Adrenal gland (tissue), 12 donors: Measurements from ENCODE around the gene CREB5. TPM values are rescaled to one million over a fixed set of nuclear protein-coding genes. Genes with fewer than 3 reads are reported as not detected.

ENCODE experiments used
- DNase-seq, 7 donors: peaks; one replicate each; pipeline ENCODE4 v3.0.0-alpha.2; 2019 to 2020
- H3K27ac ChIP-seq, 5 donors: fragments of 200-600 bp; sonication (generic) in 4 of 5; 1 replicate in 3 of 5; 2 replicates in 2 of 5; pipeline versions ENCODE4 v1.5.1 to v1.8.0; 2016 to 2020; ENCODE audit warnings: mild to moderate bottlenecking in 1 of 5
- H3K27me3 ChIP-seq: fragments of 200-600 bp; 2 replicates; pipeline ENCODE4 v1.8.0; 2021
- H3K36me3 ChIP-seq, 2 donors: fragments of 200-600 bp; replicated peaks in 1 of 2; 1 replicate in 1 of 2; 2 replicates in 1 of 2; pipeline versions ENCODE4 v1.5.1 to v1.8.0; 2018 to 2022
- H3K4me1 ChIP-seq, 2 donors: fragments of 200-600 bp; replicated peaks in 1 of 2; 1 replicate in 1 of 2; 2 replicates in 1 of 2; pipeline versions ENCODE4 v1.5.1 to v1.8.0; 2018 to 2021
- H3K4me3 ChIP-seq, 4 donors: fragments of 200-600 bp; sonication (generic) in 3 of 4; one replicate each; pipeline ENCODE4 v1.5.1; 2016 to 2018
- H3K9me3 ChIP-seq, 3 donors: fragments of 200-600 bp; sonication (generic) in 1 of 3; replicated peaks in 1 of 3; 1 replicate in 2 of 3; 2 replicates in 1 of 3; pipeline versions ENCODE4 v1.5.1 to v1.8.0; 2016 to 2021
- CTCF ChIP-seq, 6 experiments: fragments of 450-650 bp in 4 of 6; fragments of 200-600 bp in 2 of 6; sonication (generic) in 1 of 6; IDR thresholded peaks; 1 replicate in 5 of 6; 2 replicates in 1 of 6; pipeline versions ENCODE4 v1.5.1 to v1.8.0; 2016 to 2021; ENCODE audit warnings: antibody characterized with exemption in 6 of 6, mild to moderate bottlenecking in 2 of 6, moderate library complexity in 1 of 6
- POLR2A ChIP-seq, 2 donors: fragments of 450-650 bp; IDR thresholded peaks; one replicate each; pipeline ENCODE4 v1.6.1; 2017; ENCODE audit warnings: antibody characterized with exemption in 2 of 2, mild to moderate bottlenecking in 2 of 2, moderate library complexity in 1 of 2
- WGBS, 4 donors: extraction: QIAGEN DNeasy Blood & Tissue Kit in 2 of 4; methylation state at CpG; one replicate each; pipeline versions ENCODE4 v1.1.5 to v1.1.7; 2013 to 2017; 5-methylcytosine and 5-hydroxymethylcytosine counted together
- intact Hi-C, 2 donors: fragments of 100-400 bp; cut with DNase I; formaldehyde crosslinking; loops; one replicate each; pipeline versions ENCODE4 v1.14.1 to v1.15.0; 2022 to 2023
- polyA plus RNA-seq, 3 donors: library from polyadenylated mRNA; stranded (reverse); fragments of 200-250 nt in 2 of 3; fragments of 350-450 nt in 1 of 3; fragmentation: Illumina TruSeq in 1 of 3; extraction: RNeasy Lipid Tissue Mini Kit (QIAGEN cat#74804) in 1 of 3; gene quantifications; one replicate each; pipeline ENCODE4 v1.2.3, GENCODE V29; 2013 to 2014
- total RNA-seq, 9 donors: library from RNA; depleted of rRNA in 4 of 9; stranded (reverse); fragments of >200 nt in 4 of 9; fragments of 120-200 nt in 1 of 9; fragmentation: NEBNext Ultra II Directional in 1 of 9; extraction: Animal tissue kit (Norgen Biotek cat#: 25700) in 1 of 9; gene quantifications; one replicate each; pipeline versions ENCODE4 v1.1.0 to v1.2.4, GENCODE V29; 2013 to 2023
- donor health status: healthy with polysubstance abuse.
- donor health status: Bipolar disorder and iron deficiency.
- donor health status: DM: yes; HTN: yes; CAD: no.
- donor health status: DM: no; HTN: no; CAD: no.
- donor health status: DM: no; HTN: no; CAD: no.
- donor health status: DM: yes; HTN: yes; CAD: no.

Gene CREB5
- total and polyA plus RNA-seq, 12 donors = 0.69 to 5.4 (median 1.3) TPM

GRCh38 chr7:28581351-28581750 is 169.0 kb downstream of the CREB5 start:
- Histone ChIP-seq H3K36me3 (no peaks in the 10 kb centered on the region), H3K4me3 (no peak overlapping the region), H3K9me3 (no peaks in the 10 kb centered on the region), H3K27ac (no peak overlapping the region), H3K4me1 (no peaks in the 10 kb centered on the region), H3K27me3 (no peaks in the 10 kb centered on the region)
- no peak for DNase-seq
- 86 to 88% (median 87%) methylated on average over 6 of the region's 6 CpGs for WGBS, 4 donors
- no peak for TF ChIP-seq POLR2A (IDR thresholded peaks at IDR 0.05)
- no peak for TF ChIP-seq CTCF (IDR thresholded peaks at IDR 0.05)
- intact Hi-C loops = no loop called here

GRCh38 chr7:28582226-28582625 is 169.9 kb downstream of the CREB5 start:
- H3K36me3 ChIP-seq = no peaks in the 10 kb centered on the region
- DNase-seq = no peak
- H3K4me3 ChIP-seq = no peak overlapping the region
- no peaks in the 10 kb centered on the region for H3K27me3 ChIP-seq
- intact Hi-C loops = no loop called here
- H3K4me1 ChIP-seq = no peaks in the 10 kb centered on the region
- no peaks in the 10 kb centered on the region for H3K9me3 ChIP-seq
- H3K27ac ChIP-seq = no peak overlapping the region
- WGBS, 4 donors = 83 to 89% (median 84%) methylated on average over 4 of the region's 4 CpGs
- TF ChIP-seq POLR2A (IDR thresholded peaks at IDR 0.05) (no peak), CTCF (IDR thresholded peaks at IDR 0.05) (no peak)

- H3K27me3 ChIP-seq = no peaks in the 10 kb centered on the region
- TF ChIP-seq POLR2A (IDR thresholded peaks at IDR 0.05) (no peak), CTCF (IDR thresholded peaks at IDR 0.05) (no peak)
- WGBS, 4 donors = 82 to 93% (median 88%) methylated on average over 4 of the region's 4 CpGs
- no peaks in the 10 kb centered on the region for H3K9me3 ChIP-seq
- intact Hi-C loops = no loop called here
- no peaks in the 10 kb centered on the region for H3K36me3 ChIP-seq
- H3K4me3 ChIP-seq = no peak overlapping the region
- no peak overlapping the region for H3K27ac ChIP-seq
- H3K4me1 ChIP-seq = no peaks in the 10 kb centered on the region
- DNase-seq = no peak
These were observed 171.9 kb downstream of the CREB5 start for GRCh38 chr7:28584235-28584634.

- peak in 1 of 7 donors; percentile 57 for DNase-seq
- intact Hi-C loops = no loop called here
- no peak for TF ChIP-seq CTCF (IDR thresholded peaks at IDR 0.05)
- no peak for TF ChIP-seq POLR2A (IDR thresholded peaks at IDR 0.05)
- Histone ChIP-seq H3K36me3 (no peaks in the 10 kb centered on the region), H3K4me3 (no peak overlapping the region), H3K9me3 (no peaks in the 10 kb centered on the region), H3K27ac (no peak overlapping the region), H3K27me3 (no peaks in the 10 kb centered on the region), H3K4me1 (no peaks in the 10 kb centered on the region)
- WGBS, 4 donors = 76 to 86% (median 84%) methylated on average over 3 to 4 of the region's 4 CpGs
These were observed 174.4 kb downstream of the CREB5 start for GRCh38 chr7:28586736-28587135.
